Measurements from ENCODE around the gene TBX2. TPM values are rescaled to one million over a fixed set of nuclear protein-coding genes. Genes with fewer than 3 reads are reported as not detected.

Gene TBX2
- total RNA-seq, 2 donors from 2014 or later: 0.07 TPM; not detected in 1

DNA sequence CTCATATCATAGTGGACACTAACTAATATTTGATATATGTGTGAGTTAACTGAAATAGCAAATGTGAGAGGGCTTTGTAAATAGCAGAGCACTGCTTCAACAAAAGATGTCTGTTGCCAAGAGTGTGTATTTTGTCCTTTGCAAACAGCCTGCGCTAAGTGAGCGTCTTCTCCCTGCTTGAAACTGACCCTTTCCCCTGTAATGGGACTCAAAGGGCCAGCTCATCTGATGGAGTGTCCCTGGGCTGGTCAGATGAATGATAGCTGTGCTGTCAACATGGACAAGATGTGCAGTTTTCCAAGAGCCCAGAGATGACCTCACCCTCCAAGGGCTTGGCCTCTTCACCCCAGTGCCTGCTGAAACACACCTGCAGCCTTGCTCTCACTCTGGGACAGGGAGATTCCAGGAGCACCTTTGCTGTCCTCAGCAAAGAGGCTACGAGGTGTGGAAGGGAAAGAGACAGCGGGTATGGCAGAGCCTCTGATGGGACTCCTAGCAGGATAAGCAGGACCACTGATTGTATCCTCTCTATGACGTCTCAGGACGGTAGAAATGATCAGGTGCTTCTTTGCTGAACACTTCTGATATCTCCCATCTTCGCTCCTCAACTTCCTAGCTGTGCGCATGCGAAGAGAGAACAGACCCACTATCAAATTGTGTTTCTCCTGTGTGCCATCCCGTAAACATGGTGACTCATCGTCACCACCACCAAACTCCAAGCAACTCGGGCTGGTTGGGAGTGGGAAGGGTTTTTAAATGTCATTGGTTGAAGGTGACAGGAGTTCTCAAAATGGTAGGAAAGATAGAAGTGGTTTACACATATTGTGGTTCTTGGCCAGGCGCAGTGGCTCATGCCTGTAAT lies 35.8 kb upstream of the TBX2 start:
- no peaks in the 10 kb centered on the region for H3K9me3 ChIP-seq (ENCODE audit: control insufficient read depth, low read length)
- no peak for DNase-seq
- no peak overlapping the region for H3K9ac ChIP-seq (ENCODE audit: extremely low read depth, low read length, poor library complexity, severe bottlenecking)
- peaks cover 6% of the 10 kb centered on the region for H3K4me1 ChIP-seq (ENCODE audit: control insufficient read depth, insufficient read depth, low read length)
- 89 to 94% methylated on average over 5 to 13 of the region's 13 CpGs for WGBS, 2 experiments (ENCODE audit: insufficient coverage in 1 of 2, insufficient read length in 1 of 2)
- TF ChIP-seq, protein P1, sequence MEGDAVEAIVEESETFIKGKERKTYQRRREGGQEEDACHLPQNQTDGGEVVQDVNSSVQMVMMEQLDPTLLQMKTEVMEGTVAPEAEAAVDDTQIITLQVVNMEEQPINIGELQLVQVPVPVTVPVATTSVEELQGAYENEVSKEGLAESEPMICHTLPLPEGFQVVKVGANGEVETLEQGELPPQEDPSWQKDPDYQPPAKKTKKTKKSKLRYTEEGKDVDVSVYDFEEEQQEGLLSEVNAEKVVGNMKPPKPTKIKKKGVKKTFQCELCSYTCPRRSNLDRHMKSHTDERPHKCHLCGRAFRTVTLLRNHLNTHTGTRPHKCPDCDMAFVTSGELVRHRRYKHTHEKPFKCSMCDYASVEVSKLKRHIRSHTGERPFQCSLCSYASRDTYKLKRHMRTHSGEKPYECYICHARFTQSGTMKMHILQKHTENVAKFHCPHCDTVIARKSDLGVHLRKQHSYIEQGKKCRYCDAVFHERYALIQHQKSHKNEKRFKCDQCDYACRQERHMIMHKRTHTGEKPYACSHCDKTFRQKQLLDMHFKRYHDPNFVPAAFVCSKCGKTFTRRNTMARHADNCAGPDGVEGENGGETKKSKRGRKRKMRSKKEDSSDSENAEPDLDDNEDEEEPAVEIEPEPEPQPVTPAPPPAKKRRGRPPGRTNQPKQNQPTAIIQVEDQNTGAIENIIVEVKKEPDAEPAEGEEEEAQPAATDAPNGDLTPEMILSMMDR (conservative IDR thresholded peaks at IDR 0.05): no peak
- no peak overlapping the region for H3K27ac Mint-ChIP-seq
- H3K9me3 Mint-ChIP-seq: no peaks in the 10 kb centered on the region
- no peaks in the 10 kb centered on the region for H3K36me3 ChIP-seq (ENCODE audit: control insufficient read depth, insufficient read depth, low read length)
- H3K4me3 ChIP-seq (ENCODE audit: low read length): no peak overlapping the region
- H3K36me3 Mint-ChIP-seq (ENCODE audit: low read depth): no peaks in the 10 kb centered on the region
- H3K27me3 ChIP-seq (ENCODE audit: control insufficient read depth, insufficient read depth, low read length, poor library complexity, severe bottlenecking): peaks cover 16% of the 10 kb centered on the region
- H3K4me3 Mint-ChIP-seq: no peak overlapping the region
- H3K27me3 Mint-ChIP-seq (ENCODE audit: insufficient read depth): peaks cover 33% of the 10 kb centered on the region
- peaks cover 47% of the 10 kb centered on the region for H3K4me1 Mint-ChIP-seq
- H3K27ac ChIP-seq (ENCODE audit: low read depth, low read length): no peak overlapping the region

DNA sequence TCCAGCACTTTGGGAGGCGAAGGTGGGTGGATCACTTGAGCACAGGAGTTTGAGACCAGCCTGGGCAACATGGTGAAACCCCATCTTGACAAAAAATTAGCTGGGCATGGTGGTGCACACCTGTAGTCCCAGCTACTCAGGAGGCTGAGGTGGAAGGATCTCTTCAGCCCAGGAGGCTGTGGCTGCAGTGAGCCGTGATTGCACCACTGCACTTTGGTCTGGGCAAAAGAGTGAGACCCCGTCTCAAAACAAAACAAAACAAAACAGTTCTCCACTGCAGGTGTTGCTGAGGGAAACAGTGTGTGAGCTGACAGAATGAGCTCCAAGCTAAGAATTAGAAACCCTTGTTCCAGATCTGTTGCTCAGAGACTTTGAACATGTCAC lies 35.2 kb upstream of the TBX2 start:
- Histone ChIP-seq H3K4me1 (ENCODE audit: control insufficient read depth, insufficient read depth, low read length) (peaks cover 7% of the 10 kb centered on the region), H3K27me3 (ENCODE audit: control insufficient read depth, insufficient read depth, low read length, poor library complexity, severe bottlenecking) (peaks cover 16% of the 10 kb centered on the region), H3K4me3 (ENCODE audit: low read length) (no peak overlapping the region), H3K27ac (ENCODE audit: low read depth, low read length) (no peak overlapping the region), H3K36me3 (ENCODE audit: control insufficient read depth, insufficient read depth, low read length) (no peaks in the 10 kb centered on the region), H3K9ac (ENCODE audit: extremely low read depth, low read length, poor library complexity, severe bottlenecking) (no peak overlapping the region), H3K9me3 (ENCODE audit: control insufficient read depth, low read length) (no peaks in the 10 kb centered on the region)
- Mint-ChIP-seq H3K27ac (no peak overlapping the region), H3K4me3 (no peak overlapping the region), H3K27me3 (ENCODE audit: insufficient read depth) (peaks cover 39% of the 10 kb centered on the region), H3K36me3 (ENCODE audit: low read depth) (no peaks in the 10 kb centered on the region), H3K9me3 (no peaks in the 10 kb centered on the region), H3K4me1 (peaks cover 48% of the 10 kb centered on the region)
- TF ChIP-seq, protein P1 (conservative IDR thresholded peaks at IDR 0.05): no peak
- DNase-seq: no peak
- WGBS, 2 experiments (ENCODE audit: insufficient coverage in 1 of 2, insufficient read length in 1 of 2): 96 to 100% methylated on average over 2 to 3 of the region's 3 CpGs

DNA sequence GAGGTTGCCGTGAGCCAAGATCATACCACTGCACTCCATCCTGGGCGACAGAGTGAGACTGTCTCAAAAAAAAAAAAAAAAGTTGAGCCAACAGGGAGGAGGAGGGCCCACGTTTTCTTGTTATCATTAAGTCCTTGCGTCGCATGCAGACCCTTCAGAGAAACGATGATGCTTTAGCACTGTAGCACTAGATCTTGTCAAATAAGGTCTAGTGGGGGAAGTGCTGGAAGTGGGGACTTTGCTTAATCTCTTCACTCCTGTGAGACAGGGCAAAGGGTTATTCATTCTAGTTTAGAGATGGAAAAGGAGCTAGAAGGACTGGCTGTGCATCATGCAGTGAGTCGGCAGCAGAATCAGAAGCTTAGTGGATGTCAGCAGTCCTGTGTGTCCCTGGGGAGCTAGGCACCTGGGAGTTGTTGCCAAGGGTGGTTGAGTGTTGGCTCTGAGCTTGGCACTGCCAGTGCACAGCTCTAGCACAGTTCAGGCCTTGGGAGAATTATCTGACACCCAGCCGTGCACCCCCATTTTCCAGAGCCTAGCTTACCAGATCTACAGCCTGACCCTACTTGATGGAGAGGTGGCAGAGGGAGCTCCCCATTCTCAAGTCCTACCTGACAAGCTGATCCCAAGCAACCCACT lies 33.4 kb upstream of the TBX2 start:
- H3K36me3 Mint-ChIP-seq (ENCODE audit: low read depth): no peaks in the 10 kb centered on the region
- no peaks in the 10 kb centered on the region for H3K9me3 Mint-ChIP-seq
- WGBS, 2 experiments (ENCODE audit: insufficient coverage in 1 of 2, insufficient read length in 1 of 2): 87 to 94% methylated on average over 4 to 8 of the region's 8 CpGs
- Histone ChIP-seq H3K27ac (ENCODE audit: low read depth, low read length) (no peak overlapping the region), H3K4me1 (ENCODE audit: control insufficient read depth, insufficient read depth, low read length) (peaks cover 7% of the 10 kb centered on the region), H3K9ac (ENCODE audit: extremely low read depth, low read length, poor library complexity, severe bottlenecking) (no peak overlapping the region), H3K4me3 (ENCODE audit: low read length) (no peak overlapping the region), H3K36me3 (ENCODE audit: control insufficient read depth, insufficient read depth, low read length) (no peaks in the 10 kb centered on the region), H3K27me3 (ENCODE audit: control insufficient read depth, insufficient read depth, low read length, poor library complexity, severe bottlenecking) (peaks cover 16% of the 10 kb centered on the region), H3K9me3 (ENCODE audit: control insufficient read depth, low read length) (no peaks in the 10 kb centered on the region)
- peaks cover 42% of the 10 kb centered on the region for H3K27me3 Mint-ChIP-seq (ENCODE audit: insufficient read depth)
- peak overlapping the region; percentile 3 for H3K4me3 Mint-ChIP-seq
- H3K27ac Mint-ChIP-seq: peak overlapping the region; percentile 66
- peaks cover 41% of the 10 kb centered on the region for H3K4me1 Mint-ChIP-seq
- DNase-seq: peak; percentile 44
- TF ChIP-seq, protein P1 (conservative IDR thresholded peaks at IDR 0.05): no peak
